ENCODE measurements around the gene BAG2.

BAG2 gene

GRCh38 chr6:57172136-57173055, at the start of gene BAG2:
TSS of gene BAG2 (plus strand) at chr6:57172326. CDS start at chr6:57172698, 372 bp downstream.
- DNase-seq = peak; percentile 90

- DNase-seq = no peak
Observed at GRCh38 chr6:57123111-57123510, 49.0 kb upstream of the BAG2 start.

GRCh38 chr6:57127763-57128162, 44.4 kb upstream of the BAG2 start:
- DNase-seq = no peak

GRCh38 chr6:57130661-57131177, 41.4 kb upstream of the BAG2 start:
- peak; percentile 3 for DNase-seq

GRCh38 chr6:57134954-57135353, 37.2 kb upstream of the BAG2 start:
- no peak for DNase-seq

GRCh38 chr6:57135885-57136284, 36.2 kb upstream of the BAG2 start:
- peak; percentile 20 for DNase-seq

- no peak for DNase-seq
Observed at GRCh38 chr6:57137350-57137749, 34.8 kb upstream of the BAG2 start.

- DNase-seq = no peak
Observed at GRCh38 chr6:57138026-57138425, 34.1 kb upstream of the BAG2 start.

GRCh38 chr6:57141451-57142177, 30.5 kb upstream of the BAG2 start:
- DNase-seq = no peak

GRCh38 chr6:57142178-57142525, 30.0 kb upstream of the BAG2 start:
- DNase-seq = no peak

GRCh38 chr6:57143690-57144089, 28.4 kb upstream of the BAG2 start:
- DNase-seq = no peak

- DNase-seq = peak; percentile 18
Observed at GRCh38 chr6:57147401-57147800, 24.7 kb upstream of the BAG2 start.

- no peak for DNase-seq
Observed at GRCh38 chr6:57147955-57148858, 23.9 kb upstream of the BAG2 start.

GRCh38 chr6:57158658-57159057, 13.5 kb upstream of the BAG2 start:
- DNase-seq = no peak

GRCh38 chr6:57159127-57159526, 13.0 kb upstream of the BAG2 start:
- DNase-seq = no peak

- DNase-seq = no peak
Observed at GRCh38 chr6:57162028-57162427, 10.1 kb upstream of the BAG2 start.

- DNase-seq = no peak
Observed at GRCh38 chr6:57162516-57162915, 9.6 kb upstream of the BAG2 start.

- DNase-seq = no peak
Observed at GRCh38 chr6:57163956-57164355, 8.2 kb upstream of the BAG2 start.

- no peak for DNase-seq
Observed at GRCh38 chr6:57165080-57165479, 7.0 kb upstream of the BAG2 start.

GRCh38 chr6:57173056-57173885, 1.1 kb downstream of the BAG2 start:
- DNase-seq = peak; percentile 25

GRCh38 chr6:57173886-57174510, 1.9 kb downstream of the BAG2 start:
- peak; percentile 84 for DNase-seq
